Spinal cord (tissue), 10 donors: Measurements from ENCODE around the gene PTK7. TPM values are rescaled to one million over a fixed set of nuclear protein-coding genes. Genes with fewer than 3 reads are reported as not detected.
A peak's percentile ranks its signal among the peaks of the same experiment; 100 is the strongest.

Experiments
- DNase-seq, 6 donors: peaks; one replicate each; pipeline versions ENCODE4 v3.0.0 to v3.0.0-alpha.2; 2013 to 2015; ENCODE audit warnings: low spot score in 6 of 6, low read depth in 4 of 6
- H3K27ac ChIP-seq: one replicate; pipeline ENCODE4 v1.5.1; 2013; ENCODE audit warnings: low read depth, low read length, control low read depth
- H3K27me3 ChIP-seq: one replicate; pipeline ENCODE4 v1.6.1; 2013; ENCODE audit warnings: low read length; ENCODE audit not compliant: control insufficient read depth, insufficient read depth
- H3K36me3 ChIP-seq: one replicate; pipeline ENCODE4 v1.6.1; 2013; ENCODE audit warnings: low read length; ENCODE audit not compliant: control insufficient read depth, insufficient read depth
- H3K4me1 ChIP-seq: one replicate; pipeline ENCODE4 v1.6.1; 2013; ENCODE audit warnings: low read length; ENCODE audit not compliant: control insufficient read depth, insufficient read depth
- H3K4me3 ChIP-seq: one replicate; pipeline ENCODE4 v1.5.1; 2013; ENCODE audit warnings: low read depth, low read length, control low read depth
- H3K9me3 ChIP-seq: one replicate; pipeline ENCODE4 v1.6.1; 2013; ENCODE audit warnings: low read length; ENCODE audit not compliant: control insufficient read depth, insufficient read depth
- WGBS: methylation state at CpG from one replicate; pipeline ENCODE4 v1.1.5; 2013; ENCODE audit warnings: missing lambda C conversion rate; ENCODE audit not compliant: insufficient coverage; 5-methylcytosine and 5-hydroxymethylcytosine counted together
- polyA plus RNA-seq, 2 donors: library from polyadenylated mRNA; unstranded; fragments of 120-200 nt; gene quantifications; one replicate each; pipeline ENCODE4 v1.2.1, GENCODE V29; 2013; ENCODE audit not compliant: insufficient read length in 2 of 2
- total RNA-seq, 2 donors: library from RNA; depleted of rRNA in 1 of 2; stranded (reverse); fragments of 120-200 nt in 1 of 2; fragments of >200 nt in 1 of 2; gene quantifications; one replicate each; pipeline versions ENCODE4 v1.2.3 to v1.2.4, GENCODE V29; 2013 to 2014
- donor health status: healthy.

The PTK7 gene
- total and polyA plus RNA-seq, 4 donors = 43.7 to 126 (median 75.7) TPM

GRCh38 chr6:43172104-43173007, 96.2 kb downstream of the PTK7 start:
- Histone ChIP-seq H3K27ac (peak overlapping the region; percentile 67), H3K9me3 (no peaks in the 10 kb centered on the region), H3K27me3 (no peaks in the 10 kb centered on the region), H3K4me1 (peaks cover 45% of the 10 kb centered on the region), H3K36me3 (peaks cover 26% of the 10 kb centered on the region), H3K4me3 (peak overlapping the region; percentile 78)
- WGBS = under 1% methylated on average over 46 of the region's 46 CpGs
- DNase-seq = peak in 2 of 6 donors; percentile 66 to 78

GRCh38 chr6:43173591-43174262, 97.6 kb downstream of the PTK7 start:
- peaks cover 39% of the 10 kb centered on the region for H3K36me3 ChIP-seq
- H3K27ac ChIP-seq = peak overlapping the region; percentile 98
- H3K27me3 ChIP-seq = no peaks in the 10 kb centered on the region
- 45% methylated on average over 7 of the region's 11 CpGs for WGBS
- DNase-seq = no peak
- peaks cover 45% of the 10 kb centered on the region for H3K4me1 ChIP-seq
- peak overlapping the region; percentile 78 for H3K4me3 ChIP-seq
- H3K9me3 ChIP-seq = no peaks in the 10 kb centered on the region

- Histone ChIP-seq H3K27ac (peak overlapping the region; percentile 98), H3K4me1 (peaks cover 45% of the 10 kb centered on the region), H3K36me3 (peaks cover 47% of the 10 kb centered on the region), H3K4me3 (peak overlapping the region; percentile 63), H3K9me3 (no peaks in the 10 kb centered on the region), H3K27me3 (no peaks in the 10 kb centered on the region)
- peak; percentile 84 to 99 (median 94) for DNase-seq
- under 1% methylated on average over 24 of the region's 32 CpGs for WGBS
These were observed 98.4 kb downstream of the PTK7 start for GRCh38 chr6:43174263-43175112.

GRCh38 chr6:43175676-43176422, 99.7 kb downstream of the PTK7 start:
- Histone ChIP-seq H3K27ac (no peak overlapping the region), H3K36me3 (peaks cover 57% of the 10 kb centered on the region), H3K27me3 (no peaks in the 10 kb centered on the region), H3K4me3 (no peak overlapping the region), H3K9me3 (no peaks in the 10 kb centered on the region), H3K4me1 (peaks cover 34% of the 10 kb centered on the region)
- no peak for DNase-seq
- WGBS = 95% methylated on average over 9 of the region's 11 CpGs

- Histone ChIP-seq H3K36me3 (peaks cover 59% of the 10 kb centered on the region), H3K27me3 (no peaks in the 10 kb centered on the region), H3K9me3 (no peaks in the 10 kb centered on the region), H3K27ac (no peak overlapping the region), H3K4me3 (no peak overlapping the region), H3K4me1 (peaks cover 35% of the 10 kb centered on the region)
- WGBS = 100% methylated on average over 2 of the region's 6 CpGs
- DNase-seq = no peak
These were observed 100.3 kb downstream of the PTK7 start for GRCh38 chr6:43176423-43176786.

- Histone ChIP-seq H3K9me3 (no peaks in the 10 kb centered on the region), H3K4me1 (peaks cover 33% of the 10 kb centered on the region), H3K27me3 (no peaks in the 10 kb centered on the region), H3K36me3 (peaks cover 59% of the 10 kb centered on the region), H3K4me3 (no peak overlapping the region), H3K27ac (no peak overlapping the region)
- 91% methylated on average over 6 of the region's 12 CpGs for WGBS
- DNase-seq = no peak
These were observed 102.0 kb downstream of the PTK7 start for GRCh38 chr6:43178150-43178549.

- Histone ChIP-seq H3K27me3 (no peaks in the 10 kb centered on the region), H3K9me3 (no peaks in the 10 kb centered on the region), H3K27ac (no peak overlapping the region), H3K36me3 (peaks cover 57% of the 10 kb centered on the region), H3K4me3 (no peak overlapping the region), H3K4me1 (peaks cover 23% of the 10 kb centered on the region)
- 84% methylated on average over 18 of the region's 20 CpGs for WGBS
- no peak for DNase-seq
These were observed 103.1 kb downstream of the PTK7 start for GRCh38 chr6:43178951-43179830.

- H3K4me3 ChIP-seq = no peak overlapping the region
- WGBS = 83% methylated on average over 6 of the region's 7 CpGs
- H3K9me3 ChIP-seq = no peaks in the 10 kb centered on the region
- H3K36me3 ChIP-seq = peaks cover 62% of the 10 kb centered on the region
- H3K27ac ChIP-seq = no peak overlapping the region
- H3K27me3 ChIP-seq = no peaks in the 10 kb centered on the region
- H3K4me1 ChIP-seq = peaks cover 23% of the 10 kb centered on the region
- DNase-seq = no peak
These were observed 103.9 kb downstream of the PTK7 start for GRCh38 chr6:43180058-43180457.
